ENCODE results near the gene PHYHD1.

Gene PHYHD1

DNA sequence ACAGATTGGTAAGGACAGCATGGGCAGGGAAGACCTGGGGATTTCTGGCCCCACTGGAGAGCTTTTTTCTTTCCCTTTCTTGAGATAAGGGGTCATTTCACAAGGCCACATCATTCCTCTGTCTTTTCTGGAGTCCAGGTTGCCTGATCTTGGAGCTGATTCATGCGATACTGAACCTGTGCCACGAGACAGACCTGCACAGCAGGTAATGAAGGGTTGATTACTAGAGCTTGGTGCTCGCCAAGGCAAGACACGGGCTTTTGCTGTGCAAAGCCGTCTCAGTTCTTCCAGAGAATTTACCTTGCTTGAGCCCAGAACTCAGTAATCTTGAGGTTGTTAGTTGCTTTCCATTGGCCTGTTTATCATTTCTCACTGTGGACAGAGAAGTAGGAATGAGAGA lies 65.9 kb downstream of the PHYHD1 start:
- no peak for DNase-seq

DNA sequence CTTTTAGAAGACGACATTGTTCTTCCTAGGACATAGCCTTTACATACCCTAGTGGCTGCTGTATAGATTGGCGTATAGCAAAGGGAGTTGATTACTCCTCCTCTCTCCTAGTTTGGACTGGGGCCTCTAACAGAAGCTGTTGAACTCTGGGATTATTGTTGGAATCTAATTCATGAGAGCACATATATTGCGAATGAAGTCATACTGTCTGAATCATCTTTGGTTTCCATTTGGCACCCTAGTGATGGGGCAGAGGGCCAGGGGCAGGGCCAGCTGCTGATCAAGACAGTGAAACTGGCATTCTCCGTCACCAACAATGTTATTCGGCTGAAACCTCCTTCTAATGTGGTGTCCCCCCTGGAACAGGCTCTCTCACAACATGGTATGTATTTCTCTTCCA lies 67.0 kb downstream of the PHYHD1 start:
- no peak for DNase-seq
